Measurements from ENCODE around the gene WNT9A.

The WNT9A gene

GRCh38 chr1:227935826-227936225, 11.9 kb downstream of the WNT9A start:
- Histone ChIP-seq H3K27ac (ENCODE audit: low read length) (no peak overlapping the region), H2AFZ (ENCODE audit: low read length) (no peak overlapping the region), H3K4me3 (ENCODE audit: low read length) (no peak overlapping the region), H3K9ac (ENCODE audit: low read length) (no peak overlapping the region), H3K9me2 (replicated peaks; ENCODE audit: insufficient read depth, low read length) (no peaks in the 10 kb centered on the region), H4K20me1 (ENCODE audit: insufficient read depth, low read length) (no peaks in the 10 kb centered on the region), H3K4me1 (ENCODE audit: low read length) (no peaks in the 10 kb centered on the region), H3K27me3 (replicated peaks; ENCODE audit: insufficient read depth, low read length) (peaks cover 19% of the 10 kb centered on the region; the same call in 1 of the 2 replicates), H3F3A (ENCODE audit: insufficient read depth, low read length) (no peaks in the 10 kb centered on the region), H3K9me3 (replicated peaks; ENCODE audit: insufficient read depth, low read length) (no peaks in the 10 kb centered on the region), H3K4me2 (ENCODE audit: low read depth, low read length) (no peak overlapping the region), H3K79me2 (ENCODE audit: low read length) (no peaks in the 10 kb centered on the region), H3K36me3 (replicated peaks; ENCODE audit: insufficient read depth, low read length) (no peaks in the 10 kb centered on the region)
- DNase-seq = no peak
- no peak for TF ChIP-seq EZH2 (optimal IDR thresholded peaks at IDR 0.05; ENCODE audit: low read depth, low read length)

- Histone ChIP-seq H3K9me2 (replicated peaks; ENCODE audit: insufficient read depth, low read length) (no peaks in the 10 kb centered on the region), H3K27me3 (replicated peaks; ENCODE audit: insufficient read depth, low read length) (peaks cover 8% of the 10 kb centered on the region; the same call in 1 of the 2 replicates), H3F3A (ENCODE audit: insufficient read depth, low read length) (no peaks in the 10 kb centered on the region), H3K36me3 (replicated peaks; ENCODE audit: insufficient read depth, low read length) (no peaks in the 10 kb centered on the region), H3K27ac (ENCODE audit: low read length) (no peak overlapping the region), H4K20me1 (ENCODE audit: insufficient read depth, low read length) (no peaks in the 10 kb centered on the region), H3K4me2 (ENCODE audit: low read depth, low read length) (no peak overlapping the region), H3K79me2 (ENCODE audit: low read length) (no peaks in the 10 kb centered on the region), H3K9ac (ENCODE audit: low read length) (no peak overlapping the region), H3K4me3 (ENCODE audit: low read length) (no peak overlapping the region), H3K9me3 (replicated peaks; ENCODE audit: insufficient read depth, low read length) (no peaks in the 10 kb centered on the region), H3K4me1 (ENCODE audit: low read length) (no peaks in the 10 kb centered on the region), H2AFZ (ENCODE audit: low read length) (no peak overlapping the region)
- no peak for DNase-seq
- no peak for TF ChIP-seq EZH2 (optimal IDR thresholded peaks at IDR 0.05; ENCODE audit: low read depth, low read length)
- TF ChIP-seq, protein P1, sequence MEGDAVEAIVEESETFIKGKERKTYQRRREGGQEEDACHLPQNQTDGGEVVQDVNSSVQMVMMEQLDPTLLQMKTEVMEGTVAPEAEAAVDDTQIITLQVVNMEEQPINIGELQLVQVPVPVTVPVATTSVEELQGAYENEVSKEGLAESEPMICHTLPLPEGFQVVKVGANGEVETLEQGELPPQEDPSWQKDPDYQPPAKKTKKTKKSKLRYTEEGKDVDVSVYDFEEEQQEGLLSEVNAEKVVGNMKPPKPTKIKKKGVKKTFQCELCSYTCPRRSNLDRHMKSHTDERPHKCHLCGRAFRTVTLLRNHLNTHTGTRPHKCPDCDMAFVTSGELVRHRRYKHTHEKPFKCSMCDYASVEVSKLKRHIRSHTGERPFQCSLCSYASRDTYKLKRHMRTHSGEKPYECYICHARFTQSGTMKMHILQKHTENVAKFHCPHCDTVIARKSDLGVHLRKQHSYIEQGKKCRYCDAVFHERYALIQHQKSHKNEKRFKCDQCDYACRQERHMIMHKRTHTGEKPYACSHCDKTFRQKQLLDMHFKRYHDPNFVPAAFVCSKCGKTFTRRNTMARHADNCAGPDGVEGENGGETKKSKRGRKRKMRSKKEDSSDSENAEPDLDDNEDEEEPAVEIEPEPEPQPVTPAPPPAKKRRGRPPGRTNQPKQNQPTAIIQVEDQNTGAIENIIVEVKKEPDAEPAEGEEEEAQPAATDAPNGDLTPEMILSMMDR (IDR thresholded peaks at IDR 0.05; ENCODE audit: low read length) = no peak
- TF ChIP-seq EZH2phosphoT487 (IDR thresholded peaks at IDR 0.05; ENCODE audit: low read length) = no peak
These were observed 13.0 kb downstream of the WNT9A start for GRCh38 chr1:227934476-227935313.

GRCh38 chr1:227929751-227930472, 17.8 kb downstream of the WNT9A start:
- no peak overlapping the region for H3K4me2 ChIP-seq (ENCODE audit: low read depth, low read length)
- H3K4me3 ChIP-seq (ENCODE audit: low read length) = no peak overlapping the region
- H3K4me1 ChIP-seq (ENCODE audit: low read length) = no peaks in the 10 kb centered on the region
- peaks cover 3% of the 10 kb centered on the region; the same call in 1 of the 2 replicates for H3K27me3 ChIP-seq (replicated peaks; ENCODE audit: insufficient read depth, low read length)
- no peak overlapping the region for H2AFZ ChIP-seq (ENCODE audit: low read length)
- no peaks in the 10 kb centered on the region for H3K9me2 ChIP-seq (replicated peaks; ENCODE audit: insufficient read depth, low read length)
- no peak for DNase-seq
- TF ChIP-seq, protein P1 (IDR thresholded peaks at IDR 0.05; ENCODE audit: low read length) = no peak
- TF ChIP-seq EZH2phosphoT487 (IDR thresholded peaks at IDR 0.05; ENCODE audit: low read length) = no peak
- no peaks in the 10 kb centered on the region for H4K20me1 ChIP-seq (ENCODE audit: insufficient read depth, low read length)
- H3K9me3 ChIP-seq (replicated peaks; ENCODE audit: insufficient read depth, low read length) = no peaks in the 10 kb centered on the region
- H3K79me2 ChIP-seq (ENCODE audit: low read length) = no peaks in the 10 kb centered on the region
- no peak overlapping the region for H3K9ac ChIP-seq (ENCODE audit: low read length)
- H3K27ac ChIP-seq (ENCODE audit: low read length) = no peak overlapping the region
- H3K36me3 ChIP-seq (replicated peaks; ENCODE audit: insufficient read depth, low read length) = no peaks in the 10 kb centered on the region
- H3F3A ChIP-seq (ENCODE audit: insufficient read depth, low read length) = no peaks in the 10 kb centered on the region
